ENCODE data around the gene RAD51B.
A peak's percentile ranks its signal among the peaks of the same experiment; 100 is the strongest.
"Not testable (repeated sequence)": the region's sequence is repeated elsewhere in the genome, so short reads cannot be mapped to it uniquely, and the experiment has no call there.

RAD51B gene

DNA sequence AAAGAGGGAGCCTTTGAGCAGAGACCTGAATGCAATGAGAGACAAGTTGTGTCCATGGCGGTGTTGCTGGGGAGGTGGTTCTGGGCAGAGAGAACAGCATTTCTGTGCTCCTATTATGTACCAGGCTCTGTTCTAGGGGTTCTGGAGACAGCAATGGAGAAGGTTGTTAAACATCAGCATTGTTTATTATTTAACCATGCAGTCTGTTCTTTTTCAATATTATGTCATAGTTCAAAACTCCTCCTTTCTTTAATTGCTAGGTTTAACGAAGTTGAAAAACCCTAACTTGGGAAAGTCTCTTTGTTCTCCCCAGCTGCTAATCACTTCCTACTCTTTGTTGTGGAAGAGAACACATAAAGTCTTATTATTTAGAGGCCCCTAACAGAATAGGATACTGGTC lies 279.3 kb downstream of the RAD51B start:
- Histone ChIP-seq H3K4me3 (ENCODE audit: low read depth in 1 of 5, low read length in 5 of 5) (no peak overlapping the region), H3K9me3 (ENCODE audit: control insufficient read depth in 5 of 5, low read length in 5 of 5) (peaks cover 2 to 18% (median 13%) of the 10 kb centered on the region in 5 donors), H3K27ac (ENCODE audit: low read depth, low read length) (no peak overlapping the region), H3K4me1 (ENCODE audit: control insufficient read depth in 5 of 5, insufficient read depth in 5 of 5, low read length in 5 of 5) (peaks cover 0 to 8% (median 0%) of the 10 kb centered on the region in 5 donors), H3K9ac (ENCODE audit: low read length in 5 of 5) (no peak overlapping the region), H3K36me3 (ENCODE audit: control insufficient read depth in 5 of 5, insufficient read depth in 5 of 5, low read length in 5 of 5) (no peaks in the 10 kb centered on the region), H3K27me3 (ENCODE audit: control insufficient read depth in 5 of 5, insufficient read depth in 4 of 5, low read length in 5 of 5) (no peaks in the 10 kb centered on the region)

DNA sequence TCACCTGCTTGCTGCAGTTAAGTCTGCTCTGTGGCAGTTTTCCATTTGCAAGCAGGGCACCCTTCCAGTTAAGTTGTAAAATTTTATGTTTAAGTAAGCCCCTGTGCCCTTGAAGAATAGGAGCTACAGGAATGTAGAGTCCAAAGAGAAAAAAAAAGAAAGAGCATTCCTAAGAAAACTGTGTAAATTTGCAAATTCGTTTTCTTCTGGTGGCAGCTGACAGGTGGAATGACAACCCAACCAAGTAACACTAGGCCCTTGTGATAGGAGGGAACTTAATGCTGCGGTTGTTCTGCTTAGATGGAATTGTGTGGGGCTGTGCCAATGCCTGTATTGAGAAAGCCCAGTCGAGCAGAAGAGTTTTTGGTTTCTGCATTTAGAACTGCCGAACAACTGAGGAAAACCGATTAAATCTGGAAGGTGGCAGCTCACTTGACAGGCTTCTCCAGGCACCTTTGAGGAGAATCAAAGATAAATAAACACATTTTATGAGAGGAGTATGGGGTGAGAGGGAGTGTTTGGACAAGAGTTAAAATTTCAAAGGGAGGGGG lies 280.0 kb downstream of the RAD51B start:
- H3K9me3 ChIP-seq (ENCODE audit: control insufficient read depth in 5 of 5, low read length in 5 of 5): peaks cover 2 to 18% (median 13%) of the 10 kb centered on the region in 5 donors
- H3K27me3 ChIP-seq (ENCODE audit: control insufficient read depth in 5 of 5, insufficient read depth in 4 of 5, low read length in 5 of 5): no peaks in the 10 kb centered on the region
- no peak overlapping the region for H3K9ac ChIP-seq (ENCODE audit: low read length in 5 of 5)
- no peak overlapping the region for H3K27ac ChIP-seq (ENCODE audit: low read depth, low read length)
- H3K36me3 ChIP-seq (ENCODE audit: control insufficient read depth in 5 of 5, insufficient read depth in 5 of 5, low read length in 5 of 5): no peaks in the 10 kb centered on the region
- H3K4me3 ChIP-seq (ENCODE audit: low read depth in 1 of 5, low read length in 5 of 5): no peak overlapping the region
- peaks cover 0 to 8% (median 0%) of the 10 kb centered on the region in 5 donors for H3K4me1 ChIP-seq (ENCODE audit: control insufficient read depth in 5 of 5, insufficient read depth in 5 of 5, low read length in 5 of 5)

DNA sequence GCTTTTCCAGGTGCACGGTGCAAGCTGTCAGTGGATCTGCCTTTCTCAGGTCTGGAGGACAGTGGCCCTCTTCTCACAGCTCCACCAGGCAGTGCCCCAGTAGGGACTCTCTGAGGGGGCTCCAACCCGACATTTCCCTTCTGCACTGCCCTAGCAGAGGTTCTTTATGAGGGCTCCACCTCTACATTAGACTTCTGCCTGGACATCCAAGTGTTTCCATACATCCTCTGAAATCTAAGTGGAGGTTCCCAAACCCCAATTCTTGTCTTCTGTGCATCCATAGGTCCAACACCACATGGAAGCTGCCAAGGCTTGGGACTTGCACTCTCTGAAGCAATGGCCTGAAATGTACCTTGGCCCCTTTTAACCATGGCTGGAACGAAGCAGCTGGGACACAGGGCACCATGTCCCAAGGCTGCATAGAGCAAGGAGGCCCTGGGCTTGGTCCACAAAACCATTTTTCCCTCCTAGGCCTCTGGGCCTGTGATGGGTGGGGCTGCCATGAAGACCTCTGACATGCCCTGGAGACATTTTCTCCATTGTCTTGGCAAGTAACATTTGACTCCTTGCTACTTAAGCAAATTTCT lies 282.2 kb downstream of the RAD51B start:
- H3K36me3 ChIP-seq (ENCODE audit: control insufficient read depth in 5 of 5, insufficient read depth in 5 of 5, low read length in 5 of 5); H3K9ac ChIP-seq (ENCODE audit: low read length in 5 of 5); H3K4me1 ChIP-seq (ENCODE audit: control insufficient read depth in 5 of 5, insufficient read depth in 5 of 5, low read length in 5 of 5); H3K27ac ChIP-seq (ENCODE audit: low read depth, low read length); H3K27me3 ChIP-seq (ENCODE audit: control insufficient read depth in 5 of 5, insufficient read depth in 4 of 5, low read length in 5 of 5): not testable (repeated sequence)
- H3K9me3 ChIP-seq (ENCODE audit: control insufficient read depth in 5 of 5, low read length in 5 of 5): peaks cover 2 to 18% (median 13%) of the 10 kb centered on the region in 5 donors
- peak overlapping the region in 2 of 5 donors; percentile 25 to 44 for H3K4me3 ChIP-seq (ENCODE audit: low read depth in 1 of 5, low read length in 5 of 5)

DNA sequence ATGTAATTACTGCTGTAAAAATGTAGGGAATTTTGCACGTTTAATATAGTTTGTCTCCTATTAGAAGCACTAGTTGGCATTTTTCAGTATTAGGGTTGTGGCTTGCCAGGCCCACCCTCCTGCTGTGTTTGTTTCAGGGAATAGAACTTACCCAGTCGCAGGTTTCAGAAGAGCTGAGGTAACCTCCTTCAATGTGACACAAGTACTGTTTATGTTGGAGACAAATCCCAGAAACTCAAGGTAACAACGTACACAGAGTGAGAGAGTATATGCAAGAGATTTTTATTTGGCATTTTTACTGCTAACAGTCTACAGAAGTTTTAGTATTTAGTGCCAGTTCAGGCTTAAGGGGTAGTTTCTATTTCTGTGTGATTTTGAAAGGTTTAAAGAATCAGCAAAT lies 284.3 kb downstream of the RAD51B start:
- Histone ChIP-seq H3K27me3 (ENCODE audit: control insufficient read depth in 5 of 5, insufficient read depth in 4 of 5, low read length in 5 of 5) (no peaks in the 10 kb centered on the region), H3K4me1 (ENCODE audit: control insufficient read depth in 5 of 5, insufficient read depth in 5 of 5, low read length in 5 of 5) (peaks cover 0 to 8% (median 0%) of the 10 kb centered on the region in 5 donors), H3K4me3 (ENCODE audit: low read depth in 1 of 5, low read length in 5 of 5) (no peak overlapping the region), H3K9me3 (ENCODE audit: control insufficient read depth in 5 of 5, low read length in 5 of 5) (peaks cover 2 to 18% (median 13%) of the 10 kb centered on the region in 5 donors), H3K9ac (ENCODE audit: low read length in 5 of 5) (no peak overlapping the region), H3K27ac (ENCODE audit: low read depth, low read length) (no peak overlapping the region), H3K36me3 (ENCODE audit: control insufficient read depth in 5 of 5, insufficient read depth in 5 of 5, low read length in 5 of 5) (no peaks in the 10 kb centered on the region)

DNA sequence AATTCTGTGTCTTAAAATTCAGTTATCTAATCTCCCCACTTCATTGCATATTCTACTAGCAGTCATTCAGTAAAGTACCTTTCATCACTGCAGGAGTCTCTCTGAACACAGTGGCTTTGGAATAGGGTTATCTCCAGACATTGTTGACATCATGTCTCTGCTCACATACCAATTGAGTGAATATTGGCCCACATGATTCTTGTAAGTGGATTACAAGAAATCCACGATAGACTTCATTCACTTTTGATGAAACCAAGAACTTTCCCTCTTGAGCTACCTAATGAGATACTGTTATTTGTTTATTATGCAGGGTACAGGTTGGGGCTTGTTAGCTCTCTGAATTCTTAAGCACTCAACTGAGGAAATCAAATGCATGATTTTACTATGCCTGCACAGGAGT lies 284.9 kb downstream of the RAD51B start:
- no peak overlapping the region for H3K9ac ChIP-seq (ENCODE audit: low read length in 5 of 5)
- peaks cover 0 to 10% (median 3%) of the 10 kb centered on the region in 5 donors for H3K4me1 ChIP-seq (ENCODE audit: control insufficient read depth in 5 of 5, insufficient read depth in 5 of 5, low read length in 5 of 5)
- no peaks in the 10 kb centered on the region for H3K27me3 ChIP-seq (ENCODE audit: control insufficient read depth in 5 of 5, insufficient read depth in 4 of 5, low read length in 5 of 5)
- peaks cover 2 to 18% (median 13%) of the 10 kb centered on the region in 5 donors for H3K9me3 ChIP-seq (ENCODE audit: control insufficient read depth in 5 of 5, low read length in 5 of 5)
- no peak overlapping the region for H3K4me3 ChIP-seq (ENCODE audit: low read depth in 1 of 5, low read length in 5 of 5)
- H3K36me3 ChIP-seq (ENCODE audit: control insufficient read depth in 5 of 5, insufficient read depth in 5 of 5, low read length in 5 of 5): no peaks in the 10 kb centered on the region
- no peak overlapping the region for H3K27ac ChIP-seq (ENCODE audit: low read depth, low read length)

DNA sequence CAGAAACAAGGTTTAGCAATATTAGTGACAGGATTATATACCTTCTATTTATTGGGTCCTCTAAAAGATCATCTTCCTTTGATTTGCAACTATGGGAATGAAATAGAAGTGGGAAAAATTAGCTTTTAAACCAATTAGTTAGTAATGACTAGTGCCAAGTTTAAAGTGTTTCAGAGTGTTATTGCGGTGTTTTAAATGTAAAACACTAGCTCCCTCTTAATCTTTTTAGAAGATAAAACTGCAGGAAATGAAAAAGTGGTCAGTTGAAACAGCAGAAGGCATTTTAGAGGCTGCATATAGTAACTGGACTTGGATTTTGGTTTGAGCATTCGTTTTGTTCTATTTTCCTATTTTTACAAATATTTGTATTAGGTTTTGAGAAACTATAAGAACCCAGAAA lies 286.2 kb downstream of the RAD51B start:
- no peaks in the 10 kb centered on the region for H3K36me3 ChIP-seq (ENCODE audit: control insufficient read depth in 5 of 5, insufficient read depth in 5 of 5, low read length in 5 of 5)
- no peak overlapping the region for H3K27ac ChIP-seq (ENCODE audit: low read depth, low read length)
- peaks cover 0 to 11% (median 7%) of the 10 kb centered on the region in 5 donors for H3K4me1 ChIP-seq (ENCODE audit: control insufficient read depth in 5 of 5, insufficient read depth in 5 of 5, low read length in 5 of 5)

DNA sequence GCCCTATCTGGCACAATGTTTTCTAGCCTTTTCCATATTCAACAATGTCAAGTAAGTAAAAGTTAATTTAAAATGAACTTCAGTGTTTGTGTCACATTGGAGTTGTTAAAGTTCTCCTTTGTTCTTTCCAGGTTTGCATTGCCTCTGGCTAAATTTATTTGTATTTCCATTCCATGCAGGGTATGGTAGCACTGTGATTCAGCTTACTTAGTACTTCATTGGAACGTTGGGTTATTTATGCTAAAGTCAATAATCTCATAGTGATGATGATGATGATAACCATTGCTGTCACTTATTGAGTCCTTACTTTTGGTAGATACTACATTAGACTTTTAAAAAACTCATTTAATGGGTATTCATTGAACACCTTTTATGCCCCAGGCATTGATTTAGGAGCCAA lies 286.9 kb downstream of the RAD51B start:
- Histone ChIP-seq H3K4me3 (ENCODE audit: low read depth in 1 of 5, low read length in 5 of 5) (no peak overlapping the region), H3K27me3 (ENCODE audit: control insufficient read depth in 5 of 5, insufficient read depth in 4 of 5, low read length in 5 of 5) (no peaks in the 10 kb centered on the region), H3K27ac (ENCODE audit: low read depth, low read length) (no peak overlapping the region), H3K9ac (ENCODE audit: low read length in 5 of 5) (no peak overlapping the region), H3K9me3 (ENCODE audit: control insufficient read depth in 5 of 5, low read length in 5 of 5) (peaks cover 2 to 12% (median 6%) of the 10 kb centered on the region in 5 donors), H3K36me3 (ENCODE audit: control insufficient read depth in 5 of 5, insufficient read depth in 5 of 5, low read length in 5 of 5) (no peaks in the 10 kb centered on the region), H3K4me1 (ENCODE audit: control insufficient read depth in 5 of 5, insufficient read depth in 5 of 5, low read length in 5 of 5) (peaks cover 3 to 18% (median 13%) of the 10 kb centered on the region in 5 donors)

More for the DNA sequence above, 286.2 kb downstream of the RAD51B start:
- Histone ChIP-seq H3K9me3 (ENCODE audit: control insufficient read depth in 5 of 5, low read length in 5 of 5) (peaks cover 2 to 18% (median 13%) of the 10 kb centered on the region in 5 donors), H3K9ac (ENCODE audit: low read length in 5 of 5) (no peak overlapping the region), H3K27me3 (ENCODE audit: control insufficient read depth in 5 of 5, insufficient read depth in 4 of 5, low read length in 5 of 5) (no peaks in the 10 kb centered on the region), H3K4me3 (ENCODE audit: low read depth in 1 of 5, low read length in 5 of 5) (no peak overlapping the region)

DNA sequence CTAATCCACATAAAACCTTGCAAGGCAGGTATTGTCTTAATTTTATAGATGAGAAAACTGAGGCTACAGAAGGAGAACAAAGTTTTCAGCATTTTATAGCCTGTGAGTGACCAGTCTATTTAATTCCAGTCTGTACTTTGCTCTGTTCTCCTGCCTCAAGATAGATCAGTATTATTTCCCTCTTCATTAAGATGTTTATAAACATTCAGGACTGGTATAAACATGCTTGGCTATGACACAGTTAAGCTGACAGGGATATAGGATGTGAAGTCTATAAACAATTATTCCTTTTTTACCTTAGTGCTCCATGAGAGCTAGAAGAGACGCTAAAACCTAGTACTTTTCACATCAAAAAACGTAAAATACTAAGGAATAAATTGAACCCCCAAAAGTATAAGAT lies 287.3 kb downstream of the RAD51B start:
- no peak overlapping the region for H3K4me3 ChIP-seq (ENCODE audit: low read depth in 1 of 5, low read length in 5 of 5)
- H3K36me3 ChIP-seq (ENCODE audit: control insufficient read depth in 5 of 5, insufficient read depth in 5 of 5, low read length in 5 of 5): no peaks in the 10 kb centered on the region
- no peak overlapping the region for H3K27ac ChIP-seq (ENCODE audit: low read depth, low read length)
- H3K9me3 ChIP-seq (ENCODE audit: control insufficient read depth in 5 of 5, low read length in 5 of 5): peaks cover 0 to 7% (median 2%) of the 10 kb centered on the region in 5 donors
- no peaks in the 10 kb centered on the region for H3K27me3 ChIP-seq (ENCODE audit: control insufficient read depth in 5 of 5, insufficient read depth in 4 of 5, low read length in 5 of 5)
- H3K4me1 ChIP-seq (ENCODE audit: control insufficient read depth in 5 of 5, insufficient read depth in 5 of 5, low read length in 5 of 5): peaks cover 6 to 22% (median 16%) of the 10 kb centered on the region in 5 donors
- no peak overlapping the region for H3K9ac ChIP-seq (ENCODE audit: low read length in 5 of 5)

DNA sequence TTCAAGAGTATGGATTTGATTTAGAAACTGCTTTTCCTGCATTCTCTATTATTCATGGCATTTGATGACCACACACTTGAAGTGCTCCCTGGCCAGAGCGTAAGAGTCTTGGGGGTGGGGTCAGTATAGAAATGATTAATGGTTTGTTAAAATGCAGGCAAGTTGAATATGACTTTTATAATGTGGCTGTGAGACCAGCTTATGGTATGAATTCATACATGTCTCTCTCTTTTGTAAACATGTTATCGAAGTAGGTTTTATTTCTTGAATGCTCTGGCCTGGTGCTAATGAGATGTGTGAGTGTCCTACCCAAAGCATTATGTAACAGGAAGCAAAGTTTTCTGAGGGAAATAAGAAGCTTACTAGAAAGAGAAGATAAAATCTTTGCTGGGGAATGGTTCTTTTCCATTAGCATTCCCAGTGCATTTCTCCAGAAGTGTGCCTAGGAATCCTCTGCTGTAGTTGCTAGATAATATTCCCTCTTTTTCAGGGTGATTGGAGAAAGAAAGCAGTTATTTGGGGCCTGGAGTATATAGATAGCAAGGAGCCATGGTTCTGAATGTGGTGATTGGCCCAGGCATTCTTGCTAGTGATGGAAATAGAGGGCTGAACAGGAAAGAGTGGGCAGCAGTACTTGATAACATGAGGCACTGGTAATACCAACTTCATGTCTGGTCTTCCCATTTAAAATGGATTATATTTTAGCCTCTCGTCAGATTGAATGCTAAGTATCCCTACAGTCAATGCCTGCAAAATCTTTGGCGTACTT lies 289.7 kb downstream of the RAD51B start:
- peak overlapping the region in 1 of 5 donors; percentile 24 for H3K9ac ChIP-seq (ENCODE audit: low read length in 5 of 5)
- peak overlapping the region; percentile 20 for H3K27ac ChIP-seq (ENCODE audit: low read depth, low read length)
- no peak overlapping the region for H3K4me3 ChIP-seq (ENCODE audit: low read depth in 1 of 5, low read length in 5 of 5)
- no peaks in the 10 kb centered on the region for H3K9me3 ChIP-seq (ENCODE audit: control insufficient read depth in 5 of 5, low read length in 5 of 5)
- H3K27me3 ChIP-seq (ENCODE audit: control insufficient read depth in 5 of 5, insufficient read depth in 4 of 5, low read length in 5 of 5): no peaks in the 10 kb centered on the region
- H3K4me1 ChIP-seq (ENCODE audit: control insufficient read depth in 5 of 5, insufficient read depth in 5 of 5, low read length in 5 of 5): peaks cover 6 to 25% (median 21%) of the 10 kb centered on the region in 5 donors
- H3K36me3 ChIP-seq (ENCODE audit: control insufficient read depth in 5 of 5, insufficient read depth in 5 of 5, low read length in 5 of 5): no peaks in the 10 kb centered on the region
